ENCODE measurements around the gene MAPK8IP1.

Gene MAPK8IP1

DNA sequence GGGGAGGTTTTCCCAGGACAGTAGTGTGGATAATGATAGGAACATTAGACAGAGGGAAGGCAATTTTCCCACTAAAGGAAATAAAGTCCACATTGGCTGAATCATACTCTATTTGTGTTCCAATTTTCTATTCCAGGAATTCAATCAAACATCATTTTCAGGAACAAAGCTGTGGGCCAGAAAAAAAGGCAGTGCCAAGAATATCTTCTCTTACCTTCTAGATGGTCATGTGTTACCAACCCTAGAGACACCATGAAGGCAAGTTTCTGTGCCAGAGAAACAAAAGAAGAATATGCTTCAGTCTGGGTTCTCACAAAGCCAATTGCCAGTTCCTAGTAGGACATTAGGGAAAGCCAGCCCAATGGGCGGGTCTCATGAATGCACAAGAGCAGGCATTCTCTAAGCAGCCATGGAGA is 64.5 kb downstream of the MAPK8IP1 start:
- no peak for DNase-seq
